Measurements from ENCODE around the gene PI3.

PI3 gene

DNA sequence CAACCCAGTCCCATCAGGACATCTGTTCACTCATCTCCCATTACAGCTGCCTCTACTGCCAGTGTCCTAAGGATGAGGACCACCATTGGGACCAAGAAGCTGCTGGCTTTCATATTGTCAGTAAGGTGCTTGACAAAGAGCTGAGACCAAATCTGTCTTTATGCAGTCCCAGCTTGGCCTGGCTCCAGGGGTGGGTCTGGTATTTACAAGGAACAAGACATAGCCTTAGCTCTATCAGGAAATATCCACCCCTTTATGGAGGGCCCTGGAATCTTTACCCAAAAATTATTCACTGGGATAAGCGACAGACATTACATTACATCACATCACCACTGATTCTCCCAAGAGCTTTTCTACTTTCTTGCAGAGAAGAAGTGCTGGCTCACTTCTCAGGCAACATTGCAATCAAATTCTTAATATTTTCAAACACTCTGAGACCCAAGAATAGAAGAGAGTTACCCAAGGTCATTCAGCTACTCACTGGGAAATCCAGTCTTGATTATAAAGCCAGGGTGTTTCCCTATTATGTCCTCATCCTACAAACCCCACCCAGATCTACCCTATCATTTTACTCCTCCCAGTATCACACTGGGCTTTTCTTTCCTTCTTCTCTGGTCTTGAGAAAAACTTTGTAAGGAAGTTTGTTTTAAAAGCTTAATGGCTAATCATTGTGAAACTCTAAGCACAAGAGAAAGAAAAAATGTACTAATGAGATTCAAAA is 11.5 kb upstream of the PI3 start:
- TF ChIP-seq CTCF (IDR thresholded peaks at IDR 0.05; ENCODE audit: insufficient read depth, low read length, poor library complexity, severe bottlenecking) (no peak), EZH2phosphoT487 (conservative IDR thresholded peaks at IDR 0.05; ENCODE audit: low read length) (no peak)
- H3K27ac ChIP-seq (ENCODE audit: low read depth, low read length) = no peak overlapping the region
- no peaks in the 10 kb centered on the region for H3K9me2 ChIP-seq (replicated peaks; ENCODE audit: insufficient read depth, low read length)
- no peak overlapping the region for H3K4me2 ChIP-seq (ENCODE audit: low read depth, low read length, poor library complexity, severe bottlenecking)
- H2AFZ ChIP-seq (ENCODE audit: low read depth, low read length, severe bottlenecking) = no peak overlapping the region
- H3K4me3 ChIP-seq (ENCODE audit: insufficient read depth, low read length, poor library complexity, severe bottlenecking) = no peak overlapping the region
- no peaks in the 10 kb centered on the region for H3K36me3 ChIP-seq (ENCODE audit: low read length)
- H3K9ac ChIP-seq (ENCODE audit: low read length) = no peak overlapping the region
- H3K9me3 ChIP-seq (ENCODE audit: insufficient read depth, low read length) = no peaks in the 10 kb centered on the region; the same call in 1 of the 2 replicates
- H3K79me2 ChIP-seq (ENCODE audit: insufficient read depth, low read length) = no peaks in the 10 kb centered on the region
- no peaks in the 10 kb centered on the region for H3K27me3 ChIP-seq (ENCODE audit: low read length)
- no peaks in the 10 kb centered on the region for H3F3A ChIP-seq (ENCODE audit: insufficient read depth)
- H4K20me1 ChIP-seq (ENCODE audit: low read depth, low read length) = no peaks in the 10 kb centered on the region

DNA sequence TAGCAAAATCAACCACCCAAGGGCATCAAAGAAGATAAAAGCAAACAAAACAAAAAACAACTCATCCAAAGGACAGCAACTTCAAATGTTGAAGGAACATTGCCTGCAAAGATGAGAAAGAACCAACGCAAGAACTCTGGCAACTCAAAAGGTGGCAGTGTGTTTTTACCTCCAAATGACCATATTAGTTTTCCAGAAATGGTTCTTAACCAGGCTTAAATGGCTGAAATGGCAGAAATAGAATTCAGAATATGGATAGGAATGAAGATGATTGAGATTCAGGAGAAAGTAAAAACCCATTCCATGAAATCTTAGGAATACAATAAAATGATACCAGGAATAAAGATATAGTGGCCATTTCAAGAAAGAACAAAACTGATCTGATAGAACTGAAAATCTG is 9.8 kb upstream of the PI3 start:
- no peak for TF ChIP-seq EZH2phosphoT487 (conservative IDR thresholded peaks at IDR 0.05; ENCODE audit: low read length)
- TF ChIP-seq CTCF (IDR thresholded peaks at IDR 0.05; ENCODE audit: insufficient read depth, low read length, poor library complexity, severe bottlenecking) = no peak
- Histone ChIP-seq H3K27ac (ENCODE audit: low read depth, low read length) (no peak overlapping the region), H3K9me3 (ENCODE audit: insufficient read depth, low read length) (no peaks in the 10 kb centered on the region), H3K36me3 (ENCODE audit: low read length) (no peaks in the 10 kb centered on the region), H4K20me1 (ENCODE audit: low read depth, low read length) (no peaks in the 10 kb centered on the region), H2AFZ (ENCODE audit: low read depth, low read length, severe bottlenecking) (no peak overlapping the region), H3K4me2 (ENCODE audit: low read depth, low read length, poor library complexity, severe bottlenecking) (no peak overlapping the region), H3F3A (ENCODE audit: insufficient read depth) (no peaks in the 10 kb centered on the region), H3K27me3 (ENCODE audit: low read length) (no peaks in the 10 kb centered on the region), H3K4me3 (ENCODE audit: insufficient read depth, low read length, poor library complexity, severe bottlenecking) (no peak overlapping the region), H3K79me2 (ENCODE audit: insufficient read depth, low read length) (no peaks in the 10 kb centered on the region), H3K9ac (ENCODE audit: low read length) (no peak overlapping the region), H3K9me2 (replicated peaks; ENCODE audit: insufficient read depth, low read length) (no peaks in the 10 kb centered on the region)

DNA sequence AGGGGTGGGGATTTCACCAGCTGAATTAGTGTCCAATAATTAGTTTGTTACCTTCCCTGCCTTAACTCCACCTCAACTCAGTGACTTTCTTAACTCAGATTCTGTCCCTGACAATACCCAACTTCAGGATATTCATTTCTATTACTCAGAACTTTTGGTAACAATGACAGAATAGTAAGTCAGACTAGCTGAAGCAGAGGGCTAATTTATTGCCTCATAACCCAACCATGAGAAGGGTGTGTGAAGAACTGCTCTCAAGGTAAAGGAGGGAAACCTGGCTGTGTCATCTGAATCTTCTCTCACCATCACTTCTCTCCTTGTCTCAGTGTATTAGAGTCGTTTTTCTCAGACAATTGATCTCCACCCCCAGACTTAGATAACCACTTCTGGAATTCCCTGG is 1.2 kb upstream of the PI3 start:
- Histone ChIP-seq H3K36me3 (ENCODE audit: low read length) (no peaks in the 10 kb centered on the region), H3K4me3 (ENCODE audit: insufficient read depth, low read length, poor library complexity, severe bottlenecking) (no peak overlapping the region), H3K9me3 (ENCODE audit: insufficient read depth, low read length) (no peaks in the 10 kb centered on the region), H3K9ac (ENCODE audit: low read length) (no peak overlapping the region), H3K27ac (ENCODE audit: low read depth, low read length) (no peak overlapping the region), H2AFZ (ENCODE audit: low read depth, low read length, severe bottlenecking) (no peak overlapping the region), H3K9me2 (replicated peaks; ENCODE audit: insufficient read depth, low read length) (no peaks in the 10 kb centered on the region), H3K79me2 (ENCODE audit: insufficient read depth, low read length) (no peaks in the 10 kb centered on the region), H3K27me3 (ENCODE audit: low read length) (no peaks in the 10 kb centered on the region), H3K4me2 (ENCODE audit: low read depth, low read length, poor library complexity, severe bottlenecking) (no peak overlapping the region), H4K20me1 (ENCODE audit: low read depth, low read length) (no peaks in the 10 kb centered on the region), H3F3A (ENCODE audit: insufficient read depth) (no peaks in the 10 kb centered on the region)
- TF ChIP-seq EZH2phosphoT487 (conservative IDR thresholded peaks at IDR 0.05; ENCODE audit: low read length) (no peak), CTCF (IDR thresholded peaks at IDR 0.05; ENCODE audit: insufficient read depth, low read length, poor library complexity, severe bottlenecking) (no peak)
